Hepatocyte (in vitro differentiated cells): Measurements from ENCODE around the gene DCUN1D2.

Source experiments
- EZH2 ChIP-seq: fragments of 200-600 bp; sonication (generic); IDR thresholded peaks from 2 replicates; pipeline ENCODE4 v1.6.1; 2016; ENCODE audit warnings: antibody characterized with exemption, mild to moderate bottlenecking, borderline replicate concordance
- EZH2phosphoT487 ChIP-seq: fragments of 200-600 bp; sonication (generic); IDR thresholded peaks from one replicate; pipeline ENCODE4 v1.6.1; 2018; ENCODE audit warnings: antibody characterized with exemption, mild to moderate bottlenecking, low read depth, moderate library complexity; ENCODE audit not compliant: unreplicated experiment, severe bottlenecking
- TF ChIP-seq, protein P1 (sequence below): fragments of 200-600 bp; sonication (generic); IDR thresholded peaks from 2 replicates; pipeline ENCODE4 v1.5.1; 2016; ENCODE audit warnings: antibody characterized with exemption, mild to moderate bottlenecking; ENCODE audit not compliant: poor library complexity

DNA sequence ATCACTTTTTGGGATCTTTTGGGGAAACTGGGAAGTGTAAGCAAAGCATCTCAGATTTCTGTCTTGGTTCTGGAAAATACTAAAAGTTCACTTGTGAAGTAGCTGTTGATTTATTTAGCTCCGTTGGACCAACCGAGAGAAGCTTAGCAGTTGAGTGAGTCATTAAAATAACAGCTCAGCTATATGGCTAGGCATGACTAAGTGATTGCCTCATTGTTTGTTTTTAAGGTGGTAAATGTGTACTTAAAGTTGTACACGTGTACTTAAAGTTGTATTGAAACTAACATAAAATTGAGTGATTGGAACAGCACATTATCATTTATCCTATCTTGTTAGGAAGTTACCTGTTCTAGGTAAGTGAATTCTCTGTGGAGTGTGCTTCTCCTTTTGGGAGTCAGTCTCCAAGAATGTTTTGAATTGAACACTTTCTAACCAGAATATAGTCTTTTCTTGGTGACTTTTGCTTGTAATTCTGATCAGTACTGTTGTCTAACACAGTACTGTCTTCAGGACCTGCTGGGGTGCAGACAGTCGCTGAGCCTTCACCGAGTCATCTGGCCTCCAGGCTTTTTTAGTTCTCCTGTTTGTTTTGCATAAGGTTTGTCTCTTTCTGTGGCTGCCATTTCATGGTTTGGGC, 2.9 kb upstream of the DCUN1D2 start:
- TF ChIP-seq, protein P1, sequence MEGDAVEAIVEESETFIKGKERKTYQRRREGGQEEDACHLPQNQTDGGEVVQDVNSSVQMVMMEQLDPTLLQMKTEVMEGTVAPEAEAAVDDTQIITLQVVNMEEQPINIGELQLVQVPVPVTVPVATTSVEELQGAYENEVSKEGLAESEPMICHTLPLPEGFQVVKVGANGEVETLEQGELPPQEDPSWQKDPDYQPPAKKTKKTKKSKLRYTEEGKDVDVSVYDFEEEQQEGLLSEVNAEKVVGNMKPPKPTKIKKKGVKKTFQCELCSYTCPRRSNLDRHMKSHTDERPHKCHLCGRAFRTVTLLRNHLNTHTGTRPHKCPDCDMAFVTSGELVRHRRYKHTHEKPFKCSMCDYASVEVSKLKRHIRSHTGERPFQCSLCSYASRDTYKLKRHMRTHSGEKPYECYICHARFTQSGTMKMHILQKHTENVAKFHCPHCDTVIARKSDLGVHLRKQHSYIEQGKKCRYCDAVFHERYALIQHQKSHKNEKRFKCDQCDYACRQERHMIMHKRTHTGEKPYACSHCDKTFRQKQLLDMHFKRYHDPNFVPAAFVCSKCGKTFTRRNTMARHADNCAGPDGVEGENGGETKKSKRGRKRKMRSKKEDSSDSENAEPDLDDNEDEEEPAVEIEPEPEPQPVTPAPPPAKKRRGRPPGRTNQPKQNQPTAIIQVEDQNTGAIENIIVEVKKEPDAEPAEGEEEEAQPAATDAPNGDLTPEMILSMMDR, result no peak
- TF ChIP-seq EZH2, result no peak
- TF ChIP-seq EZH2phosphoT487, result no peak
